ENCODE data around the gene ARFRP1.

The ARFRP1 gene

GRCh38 chr20:63696306-63696627 is 11.5 kb downstream of the ARFRP1 start:
- intact Hi-C loops (cut with DNase I), result no loop called here

GRCh38 chr20:63695424-63696305 is 12.1 kb downstream of the ARFRP1 start:
- DNase-seq, result peak in 3 of 10 donors; percentile 31 to 69 (median 39)
- intact Hi-C loops (cut with DNase I), result no loop called here

More at GRCh38 chr20:63696306-63696627, 11.5 kb downstream of the ARFRP1 start:
- DNase-seq, result peak in 2 of 10 donors; percentile 63 to 69

- DNase-seq, result peak in 1 of 10 donors; percentile 81
- intact Hi-C loops (cut with DNase I), result no loop called here
These were observed 13.0 kb downstream of the ARFRP1 start for GRCh38 chr20:63694584-63695423.

DNA sequence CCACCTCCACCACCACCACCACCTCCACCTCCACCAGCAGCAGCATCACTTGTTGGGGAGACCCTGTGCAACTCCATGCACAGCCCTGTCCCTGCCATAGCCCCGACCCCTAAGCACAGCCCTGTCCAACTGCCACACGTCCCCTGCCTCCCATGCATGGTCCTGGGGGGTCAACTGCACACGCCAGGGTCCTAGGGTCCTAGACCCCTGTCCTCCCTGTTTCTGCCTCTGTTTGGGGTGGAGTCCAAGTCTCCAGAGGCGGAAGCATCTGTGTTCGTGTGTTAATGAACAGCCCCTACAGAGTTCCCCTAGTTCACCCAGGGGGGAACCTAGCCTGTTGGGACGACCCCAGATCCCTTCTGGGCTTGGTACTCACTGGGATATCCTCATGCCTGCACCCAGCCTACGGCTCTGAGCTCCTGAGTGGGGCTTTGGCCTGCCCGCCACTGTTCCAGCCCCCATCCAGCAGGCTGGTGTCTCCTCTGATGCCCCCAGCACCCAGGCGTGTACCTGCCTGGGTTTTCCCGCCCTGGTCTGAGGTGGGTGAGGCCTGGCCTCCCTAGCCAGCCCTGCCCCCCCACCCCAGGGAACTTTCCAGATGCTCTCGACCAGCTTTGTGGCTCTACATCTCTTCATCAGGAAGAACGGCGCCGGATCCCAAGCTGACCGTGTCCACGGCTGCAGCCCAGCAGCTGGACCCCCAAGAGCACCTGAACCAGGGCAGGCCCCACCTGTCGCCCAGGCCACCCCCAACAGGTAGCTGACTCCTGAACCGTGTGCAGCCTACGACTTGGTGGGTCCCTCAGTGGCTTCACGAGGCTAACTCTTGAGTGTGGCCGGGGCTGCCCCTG is 13.8 kb downstream of the ARFRP1 start:
- intact Hi-C loops (cut with DNase I), result no loop called here
- DNase-seq, result peak in 1 of 10 donors; percentile 76

- intact Hi-C loops (cut with DNase I), result no loop called here
- DNase-seq, result no peak
These were observed 14.6 kb downstream of the ARFRP1 start for GRCh38 chr20:63693083-63693732.

DNA sequence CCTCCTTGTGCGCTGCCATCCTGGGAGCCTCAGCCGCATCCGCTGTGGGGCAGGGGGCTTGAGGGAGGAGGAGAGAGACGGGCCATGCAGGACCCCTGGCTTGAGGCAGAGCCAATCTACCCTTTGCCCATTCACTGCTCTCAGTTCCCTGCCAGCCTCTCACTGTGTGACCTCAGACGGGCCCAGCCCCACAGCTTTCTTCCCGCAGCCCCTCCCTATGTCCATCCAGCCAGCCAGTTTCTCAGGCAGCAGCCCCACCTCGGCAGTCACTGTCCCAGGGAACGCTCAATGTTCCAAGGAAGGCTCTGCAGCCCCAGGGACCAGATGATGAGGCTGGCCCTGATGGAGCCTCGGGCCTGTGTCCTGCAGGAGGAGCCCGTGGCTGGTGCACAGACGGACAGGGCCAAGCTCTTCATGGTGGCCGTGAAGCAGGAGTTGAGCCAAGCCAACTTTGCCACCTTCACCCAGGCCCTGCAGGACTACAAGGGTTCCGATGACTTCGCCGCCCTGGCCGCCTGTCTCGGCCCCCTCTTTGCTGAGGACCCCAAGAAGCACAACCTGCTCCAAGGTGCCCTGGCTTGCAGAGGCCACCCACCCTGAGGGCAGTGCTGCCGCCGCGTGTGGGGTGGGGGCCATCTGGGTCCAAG is 15.2 kb downstream of the ARFRP1 start:
- DNase-seq, result peak in 2 of 10 donors; percentile 4 to 72
- intact Hi-C loops (cut with DNase I), result no loop called here

- DNase-seq, result peak in 1 of 10 donors; percentile 6
These were observed 15.9 kb downstream of the ARFRP1 start for GRCh38 chr20:63691711-63692435.

DNA sequence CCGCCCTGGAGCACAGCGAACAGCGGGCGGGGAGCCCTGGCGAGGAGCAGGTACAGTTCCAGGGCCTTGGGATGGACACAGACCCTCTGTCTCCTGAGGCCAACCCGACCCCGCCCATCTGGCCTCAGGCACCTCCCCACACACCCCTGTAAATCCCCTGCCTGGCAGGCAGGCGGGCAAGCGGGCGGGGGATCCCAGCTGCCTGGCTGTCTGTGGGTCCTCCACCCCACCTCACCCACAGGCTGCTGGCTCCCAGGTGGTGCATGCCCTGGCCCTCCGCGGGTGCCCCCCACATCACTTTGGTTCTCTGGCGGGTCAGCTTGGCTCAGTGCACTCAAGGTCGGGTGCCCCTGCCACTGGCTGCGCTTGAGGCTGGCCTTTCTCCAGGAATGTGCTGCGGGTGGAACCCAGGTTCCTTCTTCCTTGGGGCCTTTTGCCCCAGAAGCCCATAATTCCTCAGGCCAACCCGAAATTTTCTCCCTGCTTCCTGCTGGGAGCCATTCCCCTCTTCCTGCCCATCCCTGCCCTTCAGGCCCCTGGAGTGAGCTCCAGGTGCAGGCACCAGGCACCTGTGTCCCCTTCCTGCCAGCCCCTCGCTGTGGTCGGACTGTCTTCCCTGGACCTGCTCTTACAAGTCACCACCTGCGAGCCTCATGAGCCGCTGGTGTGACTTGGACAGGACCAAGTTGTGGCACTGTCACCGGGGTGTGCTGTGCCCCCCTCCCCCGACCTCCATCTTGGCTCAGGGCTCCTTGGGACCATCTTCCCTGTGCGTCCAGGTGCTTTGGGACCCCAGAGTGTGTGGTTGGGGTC is 16.7 kb downstream of the ARFRP1 start:
- no peak for DNase-seq

More at GRCh38 chr20:63691711-63692435, 15.9 kb downstream of the ARFRP1 start:
- intact Hi-C loops (cut with DNase I), result no loop called here

GRCh38 chr20:63690003-63690897 is 17.5 kb downstream of the ARFRP1 start:
- intact Hi-C loops (cut with DNase I), result no loop called here
- no peak for DNase-seq

More for the DNA sequence above, 16.7 kb downstream of the ARFRP1 start:
- intact Hi-C loops (cut with DNase I), result no loop called here

GRCh38 chr20:63689046-63690002 is 18.5 kb downstream of the ARFRP1 start:
- DNase-seq, result no peak
- intact Hi-C loops (cut with DNase I), result no loop called here

- intact Hi-C loops (cut with DNase I), result no loop called here
- DNase-seq, result no peak
These were observed 19.3 kb downstream of the ARFRP1 start for GRCh38 chr20:63688228-63689045.

DNA sequence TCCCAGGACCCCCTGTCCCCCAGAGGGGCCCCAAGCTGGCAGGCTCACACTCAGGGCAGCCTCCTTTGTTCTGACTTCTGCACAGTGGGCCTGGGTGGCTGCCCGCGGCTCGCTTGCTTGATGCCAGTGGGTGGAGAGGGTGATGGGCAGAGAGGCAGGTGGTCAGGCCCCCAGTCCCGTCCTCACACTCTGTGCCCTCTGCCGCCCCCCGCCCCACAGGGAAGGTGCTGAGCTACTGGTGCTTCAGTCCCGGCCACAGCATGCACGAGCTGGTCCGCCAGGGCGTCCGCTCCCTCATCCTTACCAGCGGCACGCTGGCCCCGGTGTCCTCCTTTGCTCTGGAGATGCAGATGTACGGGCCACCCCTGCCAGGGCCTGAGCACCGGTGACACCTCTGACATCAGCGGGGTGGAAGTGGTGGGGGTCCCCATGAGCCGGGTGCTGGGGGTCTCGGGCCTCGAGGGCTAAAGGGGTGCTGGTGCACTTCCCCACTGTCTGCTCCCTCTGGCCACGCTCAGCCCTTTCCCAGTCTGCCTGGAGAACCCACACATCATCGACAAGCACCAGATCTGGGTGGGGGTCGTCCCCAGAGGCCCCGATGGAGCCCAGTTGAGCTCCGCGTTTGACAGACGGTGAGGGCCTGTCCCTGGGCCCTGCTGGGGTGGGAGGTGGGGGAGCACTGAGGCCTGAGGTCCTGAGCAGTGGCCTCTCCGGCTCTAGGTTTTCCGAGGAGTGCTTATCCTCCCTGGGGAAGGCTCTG is 20.2 kb downstream of the ARFRP1 start:
- no peak for DNase-seq
- intact Hi-C loops (cut with DNase I), result no loop called here

DNA sequence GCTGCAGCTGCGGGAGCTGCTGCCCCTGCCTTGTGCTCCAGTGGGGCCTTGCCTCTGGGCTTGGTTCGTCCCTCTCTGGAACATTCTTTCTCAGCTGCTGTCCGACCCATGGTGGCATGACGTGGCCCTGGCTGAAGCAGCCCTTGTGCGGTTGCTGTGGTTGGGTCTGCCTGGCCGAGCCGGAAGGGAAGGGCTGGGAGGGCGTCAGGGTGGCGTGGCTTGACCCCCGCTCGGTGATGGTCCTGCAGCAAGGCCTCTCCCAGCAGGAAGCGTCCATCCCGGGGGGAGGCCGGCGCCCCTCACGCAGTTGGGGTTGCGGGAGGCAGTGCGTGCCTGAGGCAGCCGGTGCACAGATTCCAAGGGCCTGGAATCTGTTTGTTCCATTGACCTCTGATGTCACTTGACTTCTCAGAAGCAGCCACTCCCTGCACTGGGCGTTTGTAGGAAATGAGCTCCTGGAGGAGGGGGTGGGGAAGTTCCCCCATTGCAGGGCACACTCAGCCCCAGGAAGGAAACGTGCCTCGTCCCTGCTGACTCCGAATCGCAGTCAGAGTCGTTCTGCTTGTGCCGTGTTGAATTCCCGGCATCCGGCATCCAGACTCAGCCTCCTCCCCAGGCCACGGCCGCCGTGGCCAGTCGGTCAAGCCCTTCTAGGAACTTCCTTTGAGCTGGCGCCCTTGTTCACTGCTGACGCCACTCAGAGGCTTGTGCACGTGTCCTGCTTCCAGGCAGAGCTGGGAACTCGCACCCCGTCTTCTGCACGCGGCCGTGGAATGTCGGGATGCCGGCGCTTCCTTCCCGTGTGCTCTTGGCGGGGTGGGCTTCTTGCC is 21.1 kb downstream of the ARFRP1 start:
- intact Hi-C loops (cut with DNase I), result no loop called here
- DNase-seq, result no peak
